ENCODE results near the gene NRM.
A peak's percentile ranks its signal among the peaks of the same experiment; 100 is the strongest.
"Not testable (repeated sequence)": the region's sequence is repeated elsewhere in the genome, so short reads cannot be mapped to it uniquely, and the experiment has no call there.

Gene NRM

GRCh38 chr6:30687659-30688431, 2.9 kb downstream of the NRM start:
- no peak for DNase-seq

GRCh38 chr6:30686908-30687658, 3.7 kb downstream of the NRM start:
- DNase-seq, result peak; percentile 79 to 88

- peak; percentile 80 to 83 for DNase-seq
Observed at GRCh38 chr6:30686009-30686907, 4.5 kb downstream of the NRM start, which contains the start of gene PPP1R18. Gene PPP1R18, minus strand, starts transcription at chr6:30686645. Its CDS starts 627 bp downstream, at chr6:30686018.

GRCh38 chr6:30685157-30686008, 5.4 kb downstream of the NRM start:
- DNase-seq, result peak in 1 of 2 donors; percentile 42

GRCh38 chr6:30684386-30685156, 6.2 kb downstream of the NRM start:
- peak; percentile 56 to 58 for DNase-seq

GRCh38 chr6:30683980-30684338, 6.8 kb downstream of the NRM start:
- no peak for DNase-seq

GRCh38 chr6:30683183-30683979, 7.4 kb downstream of the NRM start:
- DNase-seq, result no peak

- peak; percentile 89 to 92 for DNase-seq
Observed at GRCh38 chr6:30682143-30683117, 8.4 kb downstream of the NRM start.

GRCh38 chr6:30681766-30682142, 9.0 kb downstream of the NRM start:
- no peak for DNase-seq

- no peak for DNase-seq
Observed at GRCh38 chr6:30679765-30680535, 10.8 kb downstream of the NRM start.

- peak; percentile 91 for DNase-seq
Observed at GRCh38 chr6:30678964-30679726, 11.6 kb downstream of the NRM start.

- no peak for DNase-seq
Observed at GRCh38 chr6:30676660-30677285, 14.0 kb downstream of the NRM start.

- peak; percentile 92 to 94 for DNase-seq
Observed at GRCh38 chr6:30672445-30673253, 18.1 kb downstream of the NRM start, which contains the start of gene DHX16. Gene DHX16, minus strand, starts transcription at chr6:30673006. Its CDS starts 165 bp downstream, at chr6:30672841.

GRCh38 chr6:30670760-30671527, 19.8 kb downstream of the NRM start:
- no peak for DNase-seq

GRCh38 chr6:30666300-30666699, 24.5 kb downstream of the NRM start:
- not testable (repeated sequence) for DNase-seq

Data from CD4-positive, alpha-beta T cell treated with Interleukin-4 for 1 hour (primary cell).